ENCODE data around the gene EML1. TPM values are rescaled to one million over a fixed set of nuclear protein-coding genes. Genes with fewer than 3 reads are reported as not detected.

The EML1 gene
- total RNA-seq, 4 donors from 2014 or later, result 11.0 to 57.5 (median 24.5) TPM

DNA sequence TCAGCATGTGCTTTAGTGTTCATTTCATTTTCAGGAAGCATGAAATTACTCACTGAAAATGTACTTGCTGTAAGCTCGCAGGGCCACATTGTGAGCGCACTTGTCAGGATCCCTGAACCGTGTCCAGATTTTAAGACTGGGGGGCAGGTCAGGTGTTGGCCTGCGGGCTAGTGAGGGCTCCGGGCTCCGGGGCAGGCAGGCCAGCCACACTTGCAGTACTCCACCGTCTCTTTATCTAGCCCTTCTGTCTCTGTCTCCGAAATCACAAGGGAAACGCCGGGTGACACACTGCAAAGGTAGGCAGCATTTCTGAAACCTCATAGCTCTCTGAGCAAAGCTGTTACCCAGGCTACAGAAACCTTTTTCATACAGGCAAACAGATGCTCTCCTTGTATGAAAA is 98.7 kb downstream of the EML1 start:
- TF ChIP-seq, protein P1, sequence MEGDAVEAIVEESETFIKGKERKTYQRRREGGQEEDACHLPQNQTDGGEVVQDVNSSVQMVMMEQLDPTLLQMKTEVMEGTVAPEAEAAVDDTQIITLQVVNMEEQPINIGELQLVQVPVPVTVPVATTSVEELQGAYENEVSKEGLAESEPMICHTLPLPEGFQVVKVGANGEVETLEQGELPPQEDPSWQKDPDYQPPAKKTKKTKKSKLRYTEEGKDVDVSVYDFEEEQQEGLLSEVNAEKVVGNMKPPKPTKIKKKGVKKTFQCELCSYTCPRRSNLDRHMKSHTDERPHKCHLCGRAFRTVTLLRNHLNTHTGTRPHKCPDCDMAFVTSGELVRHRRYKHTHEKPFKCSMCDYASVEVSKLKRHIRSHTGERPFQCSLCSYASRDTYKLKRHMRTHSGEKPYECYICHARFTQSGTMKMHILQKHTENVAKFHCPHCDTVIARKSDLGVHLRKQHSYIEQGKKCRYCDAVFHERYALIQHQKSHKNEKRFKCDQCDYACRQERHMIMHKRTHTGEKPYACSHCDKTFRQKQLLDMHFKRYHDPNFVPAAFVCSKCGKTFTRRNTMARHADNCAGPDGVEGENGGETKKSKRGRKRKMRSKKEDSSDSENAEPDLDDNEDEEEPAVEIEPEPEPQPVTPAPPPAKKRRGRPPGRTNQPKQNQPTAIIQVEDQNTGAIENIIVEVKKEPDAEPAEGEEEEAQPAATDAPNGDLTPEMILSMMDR (IDR thresholded peaks at IDR 0.05; ENCODE audit: low read depth), result no peak

DNA sequence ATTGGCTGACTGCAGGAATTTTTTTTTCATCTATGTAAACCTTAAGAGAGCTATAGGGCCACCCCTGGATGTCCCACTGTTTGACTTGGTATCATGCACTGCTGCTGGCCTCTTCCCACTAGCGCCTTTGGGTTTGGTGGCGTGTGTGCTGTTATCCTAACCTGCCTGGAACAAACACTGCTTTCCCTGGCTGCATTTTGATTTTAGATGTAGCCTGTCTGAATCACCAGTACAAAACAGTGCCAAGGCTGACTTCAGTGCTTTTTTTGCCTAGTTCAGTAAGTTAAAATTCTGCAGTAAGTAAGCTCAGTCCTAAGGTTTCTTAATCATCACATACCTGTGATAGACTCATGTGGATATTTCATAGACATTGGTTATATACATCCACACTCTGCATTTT is 99.2 kb downstream of the EML1 start:
- TF ChIP-seq, protein P1 (IDR thresholded peaks at IDR 0.05; ENCODE audit: low read depth), result no peak

DNA sequence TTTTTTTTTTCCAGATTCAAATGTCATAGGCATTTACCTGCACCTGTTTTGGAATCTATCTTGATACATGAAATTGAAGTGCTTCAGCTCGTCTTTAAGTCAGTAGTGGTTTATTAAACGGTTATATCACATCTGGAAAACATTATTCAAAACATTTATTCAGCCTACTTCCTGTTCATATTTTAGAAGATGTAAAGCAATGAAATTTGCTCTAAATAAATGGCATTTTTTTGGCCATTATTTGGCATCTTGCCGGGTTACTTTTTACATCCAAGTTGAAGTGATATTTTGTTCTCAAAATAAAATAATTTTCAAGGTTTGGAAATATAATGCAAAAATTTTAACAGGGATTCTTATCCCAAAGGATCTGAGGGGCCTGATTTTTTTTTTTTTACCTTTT is 103.1 kb downstream of the EML1 start:
- TF ChIP-seq, protein P1 (IDR thresholded peaks at IDR 0.05; ENCODE audit: low read depth), result no peak

DNA sequence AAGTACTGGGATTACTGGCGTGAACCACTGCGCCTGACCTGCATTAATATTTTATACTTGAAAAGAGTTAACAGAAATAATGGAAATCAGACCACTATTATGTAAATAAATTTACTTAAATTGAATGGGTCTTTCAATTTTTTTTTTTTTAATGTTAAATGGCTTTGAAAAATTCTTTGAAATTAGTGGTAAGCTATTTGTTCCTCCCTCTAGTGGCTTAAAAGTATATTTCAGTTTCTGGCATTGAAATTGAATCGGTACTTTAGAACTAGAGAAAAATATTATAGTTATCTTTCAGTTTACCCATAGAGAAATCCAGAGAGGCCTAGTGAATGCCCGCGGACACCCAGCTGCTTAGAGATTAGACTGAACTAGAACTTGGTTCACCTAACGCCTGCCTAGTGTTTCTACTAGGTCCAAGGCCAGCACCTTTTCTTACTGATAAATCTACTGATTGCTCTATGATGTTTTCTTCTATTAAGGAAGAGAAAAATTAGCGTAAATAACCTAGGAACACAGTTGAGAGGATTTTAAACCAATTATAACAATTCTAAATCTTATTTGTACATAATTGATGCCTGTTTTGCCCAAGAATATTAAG is 106.5 kb downstream of the EML1 start:
- TF ChIP-seq, protein P1 (IDR thresholded peaks at IDR 0.05; ENCODE audit: low read depth), result no peak

DNA sequence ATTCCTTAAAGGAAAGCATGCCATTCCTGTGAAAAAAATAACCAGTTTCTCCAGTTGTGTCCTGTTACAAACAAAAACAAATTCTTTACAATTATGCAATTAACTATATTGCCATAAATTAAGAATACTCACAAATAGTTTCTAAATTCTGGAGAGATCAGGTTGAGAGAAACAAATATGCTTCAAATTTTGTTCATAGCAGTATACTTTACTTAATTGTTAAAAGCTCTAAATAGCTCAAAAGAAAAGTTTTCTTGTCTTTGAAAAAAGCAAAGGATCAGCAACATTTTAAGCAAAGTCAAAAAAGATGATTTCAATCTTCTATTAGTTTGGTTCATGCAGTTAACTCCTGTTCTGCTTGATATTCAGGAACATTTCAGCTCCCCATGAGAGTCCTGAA is 109.7 kb downstream of the EML1 start:
- TF ChIP-seq, protein P1 (IDR thresholded peaks at IDR 0.05; ENCODE audit: low read depth), result no peak

DNA sequence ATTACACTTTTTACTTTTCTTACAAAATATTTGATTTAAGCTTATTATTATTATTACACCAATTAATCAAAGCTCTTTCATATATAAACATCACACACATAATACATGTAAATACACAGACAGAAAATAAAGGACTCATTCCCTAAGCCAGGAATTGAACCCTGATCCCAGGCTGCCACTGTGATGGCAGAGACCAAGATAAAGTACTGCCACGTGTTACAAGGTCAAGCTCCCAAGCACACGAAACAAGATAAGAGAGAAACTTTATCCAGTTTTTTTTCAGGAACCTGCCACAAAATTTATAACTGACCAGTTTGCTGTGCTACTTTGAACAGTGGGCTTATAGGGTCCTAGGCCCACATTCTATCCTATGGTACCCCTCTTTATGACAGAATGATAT is 111.3 kb downstream of the EML1 start:
- TF ChIP-seq, protein P1 (IDR thresholded peaks at IDR 0.05; ENCODE audit: low read depth), result no peak

DNA sequence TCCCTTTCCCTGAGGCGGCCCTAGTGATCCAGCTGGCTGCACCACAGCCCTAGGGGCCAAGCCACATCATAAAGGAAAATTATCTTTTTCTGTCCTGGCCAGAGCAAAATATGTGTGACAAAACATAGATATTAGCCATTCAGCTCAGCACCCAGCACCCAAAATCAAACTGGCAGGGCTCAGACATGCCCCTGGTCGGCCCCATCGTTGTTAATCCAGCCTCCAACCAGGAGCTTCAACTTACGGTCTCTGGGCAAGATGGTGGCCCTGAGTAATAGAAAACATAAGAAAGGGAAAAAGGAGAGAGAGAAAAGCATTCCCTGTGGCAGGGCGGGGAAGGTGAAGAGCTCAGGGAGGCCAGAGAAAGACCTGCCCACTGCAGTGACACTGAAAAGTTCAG is 111.9 kb downstream of the EML1 start:
- TF ChIP-seq, protein P1 (IDR thresholded peaks at IDR 0.05; ENCODE audit: low read depth), result no peak

Measured in subcutaneous adipose tissue (tissue), 4 donors.